ENCODE measurements around the gene FAM78B. TPM values are rescaled to one million over a fixed set of nuclear protein-coding genes. Genes with fewer than 3 reads are reported as not detected.

The FAM78B gene
- total and polyA plus RNA-seq, 2 experiments from 2014 or later, result 0.77 TPM; not detected in 1

- Histone ChIP-seq H3K36me3 (replicated peaks; ENCODE audit: insufficient read depth, low read depth) (no peaks in the 10 kb centered on the region), H4K20me1 (ENCODE audit: insufficient read depth, poor library complexity, severe bottlenecking) (no peaks in the 10 kb centered on the region), H3K4me1 (ENCODE audit: insufficient read depth) (no peaks in the 10 kb centered on the region), H3K27me3 (peaks cover 12% of the 10 kb centered on the region), H2AFZ (no peak overlapping the region), H3K79me2 (no peaks in the 10 kb centered on the region), H3K4me2 (no peak overlapping the region), H3K4me3 (no peak overlapping the region), H3K9me3 (ENCODE audit: low read depth) (no peaks in the 10 kb centered on the region), H3K9me2 (replicated peaks; ENCODE audit: insufficient read depth) (no peaks in the 10 kb centered on the region), H3K27ac (no peak overlapping the region)
- TF ChIP-seq EZH2phosphoT487 (IDR thresholded peaks at IDR 0.05; ENCODE audit: low read depth, severe bottlenecking, unreplicated experiment) (no peak), EZH2 (IDR thresholded peaks at IDR 0.05; ENCODE audit: borderline replicate concordance) (no peak), CTCF (IDR thresholded peaks at IDR 0.05; ENCODE audit: poor library complexity) (no peak)
- DNase-seq (ENCODE audit: low spot score), result peak; percentile 12
- WGBS (ENCODE audit: low lambda C conversion rate, missing lambda C conversion rate), result 81% methylated on average over 4 of the region's 4 CpGs
These were observed 7.3 kb upstream of the FAM78B start for GRCh38 chr1:166174108-166174507.

GRCh38 chr1:166172106-166172505 lies 5.3 kb upstream of the FAM78B start:
- TF ChIP-seq EZH2phosphoT487 (IDR thresholded peaks at IDR 0.05; ENCODE audit: low read depth, severe bottlenecking, unreplicated experiment), result no peak
- no peak for TF ChIP-seq EZH2 (IDR thresholded peaks at IDR 0.05; ENCODE audit: borderline replicate concordance)
- no peak for TF ChIP-seq CTCF (IDR thresholded peaks at IDR 0.05; ENCODE audit: poor library complexity)
- no peak for DNase-seq (ENCODE audit: low spot score)
- Histone ChIP-seq H3K36me3 (replicated peaks; ENCODE audit: insufficient read depth, low read depth) (no peaks in the 10 kb centered on the region), H3K79me2 (no peaks in the 10 kb centered on the region), H4K20me1 (ENCODE audit: insufficient read depth, poor library complexity, severe bottlenecking) (no peaks in the 10 kb centered on the region), H3K27me3 (peaks cover 28% of the 10 kb centered on the region), H3K4me1 (ENCODE audit: insufficient read depth) (no peaks in the 10 kb centered on the region), H3K9me3 (ENCODE audit: low read depth) (no peaks in the 10 kb centered on the region), H3K9me2 (replicated peaks; ENCODE audit: insufficient read depth) (no peaks in the 10 kb centered on the region), H3K27ac (no peak overlapping the region), H3K4me2 (no peak overlapping the region), H3K4me3 (no peak overlapping the region), H2AFZ (no peak overlapping the region)
- 74% methylated on average over 2 of the region's 2 CpGs for WGBS (ENCODE audit: low lambda C conversion rate, missing lambda C conversion rate)

GRCh38 chr1:166170726-166171125 lies 3.9 kb upstream of the FAM78B start:
- DNase-seq (ENCODE audit: low spot score), result no peak
- H3K79me2 ChIP-seq, result no peaks in the 10 kb centered on the region
- no peaks in the 10 kb centered on the region for H3K9me2 ChIP-seq (replicated peaks; ENCODE audit: insufficient read depth)
- H3K27ac ChIP-seq, result no peak overlapping the region
- H3K9me3 ChIP-seq (ENCODE audit: low read depth), result no peaks in the 10 kb centered on the region
- no peak overlapping the region for H2AFZ ChIP-seq
- H4K20me1 ChIP-seq (ENCODE audit: insufficient read depth, poor library complexity, severe bottlenecking), result no peaks in the 10 kb centered on the region
- peaks cover 31% of the 10 kb centered on the region for H3K27me3 ChIP-seq
- peaks cover 2% of the 10 kb centered on the region for H3K4me1 ChIP-seq (ENCODE audit: insufficient read depth)
- no peak for TF ChIP-seq EZH2 (IDR thresholded peaks at IDR 0.05; ENCODE audit: borderline replicate concordance)
- no peak for TF ChIP-seq EZH2phosphoT487 (IDR thresholded peaks at IDR 0.05; ENCODE audit: low read depth, severe bottlenecking, unreplicated experiment)
- no peak for TF ChIP-seq CTCF (IDR thresholded peaks at IDR 0.05; ENCODE audit: poor library complexity)
- 72% methylated on average over 2 of the region's 2 CpGs for WGBS (ENCODE audit: low lambda C conversion rate, missing lambda C conversion rate)
- H3K4me3 ChIP-seq, result no peak overlapping the region
- H3K4me2 ChIP-seq, result no peak overlapping the region
- no peaks in the 10 kb centered on the region for H3K36me3 ChIP-seq (replicated peaks; ENCODE audit: insufficient read depth, low read depth)

- Histone ChIP-seq H4K20me1 (ENCODE audit: insufficient read depth, poor library complexity, severe bottlenecking) (no peaks in the 10 kb centered on the region), H3K9me2 (replicated peaks; ENCODE audit: insufficient read depth) (no peaks in the 10 kb centered on the region)
- WGBS (ENCODE audit: low lambda C conversion rate, missing lambda C conversion rate), result 92% methylated on average over 2 of the region's 2 CpGs
These were observed 3.3 kb upstream of the FAM78B start for GRCh38 chr1:166170075-166170474.

More at GRCh38 chr1:166170075-166170474, 3.3 kb upstream of the FAM78B start:
- Histone ChIP-seq H3K79me2 (no peaks in the 10 kb centered on the region), H3K4me2 (no peak overlapping the region), H2AFZ (no peak overlapping the region), H3K4me3 (no peak overlapping the region), H3K9me3 (ENCODE audit: low read depth) (no peaks in the 10 kb centered on the region), H3K27me3 (peaks cover 38% of the 10 kb centered on the region), H3K27ac (no peak overlapping the region), H3K4me1 (ENCODE audit: insufficient read depth) (peaks cover 9% of the 10 kb centered on the region), H3K36me3 (replicated peaks; ENCODE audit: insufficient read depth, low read depth) (no peaks in the 10 kb centered on the region)
- no peak for DNase-seq (ENCODE audit: low spot score)
- TF ChIP-seq EZH2 (IDR thresholded peaks at IDR 0.05; ENCODE audit: borderline replicate concordance), result no peak
